PFSK-1 (cell line): ENCODE results near the gene SLC17A2.

Experiments used
- FOXP2 ChIP-seq: optimal IDR thresholded peaks from 2 replicates; pipeline ENCODE3; 2011; ENCODE audit warnings: borderline replicate concordance, control low read depth, inconsistent platforms; ENCODE audit not compliant: insufficient read depth; ENCODE audit errors: extremely low read length, extremely low read depth
- POLR2AphosphoS5 ChIP-seq: IDR thresholded peaks from 2 replicates; pipeline ENCODE4 v1.6.1; 2012; ENCODE audit warnings: low read depth, mild to moderate bottlenecking, control low read depth, low read length, moderate library complexity
- REST ChIP-seq, 2 experiments: IDR thresholded peaks; 2 replicates each; pipeline versions ENCODE4 v1.6.1 to v1.8.0; 2011 to 2012; ENCODE audit warnings: low read depth in 2 of 2, low read length in 2 of 2, control low read depth in 1 of 2, inconsistent platforms in 1 of 2, mild to moderate bottlenecking in 1 of 2, moderate library complexity in 1 of 2; ENCODE audit not compliant: insufficient read depth in 1 of 2
- SIN3A ChIP-seq: IDR thresholded peaks from 2 replicates; pipeline ENCODE4 v1.6.1; 2012; ENCODE audit warnings: mild to moderate bottlenecking, low read length, moderate library complexity, borderline replicate concordance; ENCODE audit not compliant: insufficient read depth
- TAF1 ChIP-seq: IDR thresholded peaks from 2 replicates; pipeline ENCODE4 v1.6.1; 2012; ENCODE audit warnings: low read length, control low read depth, borderline replicate concordance; ENCODE audit not compliant: insufficient read depth

SLC17A2 gene

GRCh38 chr6:25907475-25908014 lies 22.9 kb downstream of the SLC17A2 start:
- TF ChIP-seq POLR2AphosphoS5 = no peak
- no peak for TF ChIP-seq TAF1
- no peak for TF ChIP-seq SIN3A
- no peak for TF ChIP-seq FOXP2
- no peak for TF ChIP-seq REST (IDR thresholded peaks at IDR 0.05; ENCODE audit: insufficient read depth in 1 of 2, low read depth in 2 of 2, low read length in 2 of 2)

- no peak for TF ChIP-seq SIN3A
- TF ChIP-seq REST (IDR thresholded peaks at IDR 0.05; ENCODE audit: insufficient read depth in 1 of 2, low read depth in 2 of 2, low read length in 2 of 2) = no peak
- no peak for TF ChIP-seq FOXP2
- TF ChIP-seq POLR2AphosphoS5 = no peak
- TF ChIP-seq TAF1 = no peak
Measured at GRCh38 chr6:25903467-25904099, 26.9 kb downstream of the SLC17A2 start.

GRCh38 chr6:25902071-25902470 lies 28.4 kb downstream of the SLC17A2 start:
- TF ChIP-seq REST (IDR thresholded peaks at IDR 0.05; ENCODE audit: insufficient read depth in 1 of 2, low read depth in 2 of 2, low read length in 2 of 2) (no peak), FOXP2 (no peak), POLR2AphosphoS5 (no peak), TAF1 (no peak), SIN3A (no peak)

- TF ChIP-seq TAF1 (no peak), SIN3A (no peak), REST (IDR thresholded peaks at IDR 0.05; ENCODE audit: insufficient read depth in 1 of 2, low read depth in 2 of 2, low read length in 2 of 2) (no peak), POLR2AphosphoS5 (no peak), FOXP2 (no peak)
Measured at GRCh38 chr6:25900843-25901242, 29.6 kb downstream of the SLC17A2 start.
